Small intestine (tissue), 7 donors: ENCODE data around the gene SYNE2. TPM values are rescaled to one million over a fixed set of nuclear protein-coding genes. Genes with fewer than 3 reads are reported as not detected.
"Not testable (repeated sequence)": the region's sequence is repeated elsewhere in the genome, so short reads cannot be mapped to it uniquely, and the experiment has no call there.

ENCODE experiments used
- DNase-seq, 2 donors: peaks; one replicate each; pipeline versions ENCODE4 v3.0.0 to v3.0.0-alpha.2; 2013
- FAIRE-seq: peaks from 2 replicates; lab custom pipeline; 2012; peaks lifted over from hg19 to GRCh38; lab: Jason Lieb, UNC
- H3K27ac ChIP-seq, 3 donors: one replicate each; pipeline ENCODE4 v1.5.1; 2013; ENCODE audit warnings: low read length in 2 of 3, mild to moderate bottlenecking in 2 of 3, control low read depth in 1 of 3, inconsistent platforms in 1 of 3, low read depth in 1 of 3, moderate library complexity in 1 of 3
- H3K27me3 ChIP-seq, 3 donors: one replicate each; pipeline ENCODE4 v1.6.1; 2013; ENCODE audit warnings: low read length in 3 of 3, inconsistent platforms in 1 of 3; ENCODE audit not compliant: control insufficient read depth in 3 of 3, insufficient read depth in 3 of 3
- H3K36me3 ChIP-seq, 3 donors: one replicate each; pipeline ENCODE4 v1.6.1; 2013; ENCODE audit warnings: low read length in 3 of 3, inconsistent platforms in 1 of 3, low read depth in 1 of 3, mild to moderate bottlenecking in 1 of 3, moderate library complexity in 1 of 3; ENCODE audit not compliant: control insufficient read depth in 3 of 3, insufficient read depth in 2 of 3
- H3K4me1 ChIP-seq, 3 donors: one replicate each; pipeline ENCODE4 v1.6.1; 2013; ENCODE audit warnings: low read length in 2 of 3, inconsistent platforms in 1 of 3, low read depth in 1 of 3, mild to moderate bottlenecking in 1 of 3, moderate library complexity in 1 of 3; ENCODE audit not compliant: control insufficient read depth in 3 of 3, insufficient read depth in 2 of 3
- H3K4me3 ChIP-seq, 3 donors: one replicate each; pipeline ENCODE4 v1.5.1; 2013; ENCODE audit warnings: low read length in 3 of 3, control low read depth in 1 of 3, inconsistent platforms in 1 of 3, low read depth in 1 of 3, mild to moderate bottlenecking in 1 of 3, moderate library complexity in 1 of 3
- H3K9me3 ChIP-seq, 2 donors: one replicate each; pipeline ENCODE4 v1.6.1; 2013; ENCODE audit warnings: low read depth in 1 of 2, low read length in 1 of 2; ENCODE audit not compliant: control insufficient read depth in 2 of 2, insufficient read depth in 1 of 2
- WGBS, 3 donors: extraction: QIAGEN DNeasy Blood & Tissue Kit; methylation state at CpG; one replicate each; pipeline ENCODE4 v1.1.7; 2013; 5-methylcytosine and 5-hydroxymethylcytosine counted together
- polyA plus RNA-seq, 4 donors: library from polyadenylated mRNA; stranded (reverse) in 3 of 4; unstranded in 1 of 4; fragments of 200-250 nt in 3 of 4; fragments of 120-200 nt in 1 of 4; gene quantifications; one replicate each; pipeline versions ENCODE4 v1.2.1 to v1.2.3, GENCODE V29; 2013
- donor health status: healthy with polysubstance abuse.
- donor health status: control.
- donor health status: control.
- donor health status: Bipolar disorder and iron deficiency.
- donor health status: healthy.

The SYNE2 gene
- polyA plus RNA-seq, 4 donors, result 13.8 to 47.4 (median 32.9) TPM

DNA sequence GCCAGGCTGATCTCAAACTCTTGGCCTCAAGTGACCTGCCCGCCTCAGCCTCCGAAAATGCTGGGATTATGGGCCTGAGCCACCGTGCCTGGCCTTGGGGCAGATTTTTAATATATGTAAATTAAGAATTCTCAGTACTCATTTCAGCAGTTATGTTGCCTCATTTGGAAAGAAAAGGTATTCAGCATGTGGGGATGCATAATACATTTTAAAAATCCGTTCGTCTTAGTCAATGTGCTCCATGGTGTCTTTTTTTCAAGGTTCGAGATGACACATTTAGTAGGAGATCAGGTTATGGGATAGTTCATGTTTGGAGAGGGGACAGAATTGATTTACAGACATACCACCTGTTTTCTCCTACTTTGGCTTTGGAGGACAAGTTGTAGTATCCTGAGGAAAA lies 10.2 kb downstream of the SYNE2 start:
- H3K27ac ChIP-seq, result no peak overlapping the region
- H3K36me3 ChIP-seq, result peaks cover 0 to 3% (median 0%) of the 10 kb centered on the region in 3 donors
- DNase-seq (no peak), FAIRE-seq (no peak)
- H3K4me3 ChIP-seq, result no peak overlapping the region
- H3K9me3 ChIP-seq, result no peaks in the 10 kb centered on the region
- no peaks in the 10 kb centered on the region for H3K27me3 ChIP-seq
- peaks cover 0 to 10% (median 0%) of the 10 kb centered on the region in 3 donors for H3K4me1 ChIP-seq
- 89 to 94% (median 91%) methylated on average over 6 of the region's 6 CpGs for WGBS, 3 donors

DNA sequence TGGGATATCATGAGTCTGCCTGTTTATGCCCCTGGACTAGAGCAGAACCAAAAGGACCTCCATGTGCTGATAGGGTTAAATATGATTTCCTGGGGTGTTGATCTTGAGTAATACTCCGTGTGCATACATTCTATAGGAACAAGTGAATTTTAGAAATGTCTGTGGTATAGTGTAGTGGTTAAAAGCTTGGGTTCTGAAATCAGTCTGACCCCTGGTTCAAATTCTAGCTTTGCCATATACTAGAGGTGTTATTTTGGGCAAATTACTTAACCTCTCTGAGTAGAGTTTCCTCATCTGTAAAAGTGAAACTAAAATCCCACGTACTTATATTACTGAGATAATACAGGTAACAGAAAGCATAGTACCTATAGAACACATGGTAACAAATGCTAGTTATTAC lies 12.0 kb downstream of the SYNE2 start:
- H3K27me3 ChIP-seq, H3K9me3 ChIP-seq, H3K36me3 ChIP-seq, DNase-seq: not testable (repeated sequence)
- WGBS, 3 donors, result 0 to 6% (median 0%) methylated on average over 1 of the region's 2 CpGs
- peak; percentile 98 for FAIRE-seq
- peaks cover 0 to 17% (median 6%) of the 10 kb centered on the region in 3 donors for H3K4me1 ChIP-seq
- peak overlapping the region; percentile 45 to 85 (median 78) for H3K27ac ChIP-seq
- peak overlapping the region in 1 of 3 donors; percentile 20 for H3K4me3 ChIP-seq

DNA sequence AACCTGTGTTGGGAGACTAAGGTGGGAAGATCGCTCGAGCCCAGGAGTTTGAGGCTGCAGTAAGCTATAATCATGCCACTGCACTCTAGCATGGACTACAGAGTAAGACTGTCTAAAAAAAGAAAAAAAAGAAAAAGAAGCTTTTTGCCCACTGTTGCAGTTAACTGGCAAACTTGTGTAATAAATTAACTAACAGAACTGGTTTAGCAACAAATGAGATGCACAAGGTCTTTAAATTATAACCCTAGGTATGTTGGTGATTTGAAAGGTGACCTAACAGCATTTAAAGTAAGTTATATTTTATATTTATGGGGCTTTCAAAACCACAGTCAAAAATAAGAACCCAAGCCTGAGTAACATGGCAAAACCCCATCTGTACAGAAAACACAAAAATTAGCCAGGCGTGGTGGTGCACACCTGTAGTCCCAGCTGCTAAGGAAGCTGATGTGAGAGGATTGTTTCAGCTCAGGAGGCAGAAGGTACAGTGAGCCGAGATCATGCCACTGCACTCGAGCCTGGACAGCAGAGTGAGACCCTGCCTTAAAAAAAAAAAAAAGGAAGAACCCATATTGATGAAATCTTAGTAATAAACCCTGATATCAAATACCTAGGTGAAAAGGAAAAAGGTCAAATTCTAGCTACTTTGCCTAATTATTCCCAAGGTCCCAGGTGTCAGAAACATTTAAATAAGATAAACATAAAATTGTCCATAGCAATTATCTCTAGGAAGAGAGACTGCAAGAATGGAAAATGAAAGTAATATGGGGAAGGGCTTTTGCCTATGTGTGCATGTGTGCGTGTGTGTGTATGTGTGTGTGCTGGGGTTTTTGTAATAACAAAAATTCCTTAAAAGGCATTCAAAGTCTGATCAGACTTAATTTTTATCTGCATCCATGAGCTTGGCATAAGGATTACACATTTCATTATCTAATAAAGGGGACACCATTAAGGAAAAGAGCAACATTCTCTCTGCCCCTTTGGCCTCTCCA lies 15.4 kb downstream of the SYNE2 start:
- DNase-seq, result peak; percentile 56 to 58
- H3K4me3 ChIP-seq, result peak overlapping the region in 1 of 3 donors; percentile 5
- H3K27ac ChIP-seq, result peak overlapping the region in 2 of 3 donors; percentile 53 to 66

DNA sequence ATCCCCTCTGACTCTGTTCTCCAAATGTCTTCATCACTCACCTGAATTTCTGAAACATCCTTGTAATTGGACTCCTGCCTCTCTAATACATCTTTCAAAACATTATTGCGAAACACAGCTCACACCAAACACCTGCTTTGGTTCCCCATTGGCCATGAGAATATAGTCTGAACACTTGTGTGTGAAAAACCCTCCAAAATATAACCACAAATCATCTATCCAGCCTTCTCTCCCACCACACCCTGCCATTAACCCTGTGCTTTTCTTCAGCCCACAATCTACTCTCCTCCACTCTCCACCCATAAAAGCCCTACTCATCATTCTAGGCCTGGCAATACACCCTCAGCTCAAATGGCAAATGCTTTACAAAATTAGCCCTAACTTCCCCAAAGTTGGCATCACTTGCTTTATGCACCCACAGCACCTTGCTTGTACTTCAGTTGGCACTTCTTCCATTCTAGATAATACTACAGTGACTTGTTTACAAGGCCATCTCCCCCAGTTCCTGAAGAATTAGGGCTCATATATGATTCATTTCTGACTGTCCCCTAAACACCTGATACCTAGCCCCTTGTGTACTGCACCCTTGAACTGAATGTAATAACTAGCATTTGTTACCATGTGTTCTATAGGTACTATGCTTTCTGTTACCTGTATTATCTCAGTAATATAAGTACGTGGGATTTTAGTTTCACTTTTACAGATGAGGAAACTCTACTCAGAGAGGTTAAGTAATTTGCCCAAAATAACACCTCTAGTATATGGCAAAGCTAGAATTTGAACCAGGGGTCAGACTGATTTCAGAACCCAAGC lies 17.3 kb downstream of the SYNE2 start:
- H3K9me3 ChIP-seq, H3K4me3 ChIP-seq, DNase-seq, H3K36me3 ChIP-seq, H3K27me3 ChIP-seq: not testable (repeated sequence)
- H3K4me1 ChIP-seq, result peaks cover 1 to 18% (median 14%) of the 10 kb centered on the region in 3 donors
- peak overlapping the region in 2 of 3 donors; percentile 32 to 78 for H3K27ac ChIP-seq
- peak; percentile 90 for FAIRE-seq
- WGBS, 3 donors, result 88 to 95% (median 90%) methylated on average over 1 of the region's 2 CpGs

More for the DNA sequence above, 15.4 kb downstream of the SYNE2 start:
- H3K27me3 ChIP-seq, result no peaks in the 10 kb centered on the region
- WGBS, 3 donors, result 43 to 67% (median 44%) methylated on average over 6 of the region's 6 CpGs
- H3K36me3 ChIP-seq, result no peaks in the 10 kb centered on the region
- FAIRE-seq, result no peak
- H3K9me3 ChIP-seq, result no peaks in the 10 kb centered on the region
- peaks cover 1 to 14% (median 6%) of the 10 kb centered on the region in 3 donors for H3K4me1 ChIP-seq

DNA sequence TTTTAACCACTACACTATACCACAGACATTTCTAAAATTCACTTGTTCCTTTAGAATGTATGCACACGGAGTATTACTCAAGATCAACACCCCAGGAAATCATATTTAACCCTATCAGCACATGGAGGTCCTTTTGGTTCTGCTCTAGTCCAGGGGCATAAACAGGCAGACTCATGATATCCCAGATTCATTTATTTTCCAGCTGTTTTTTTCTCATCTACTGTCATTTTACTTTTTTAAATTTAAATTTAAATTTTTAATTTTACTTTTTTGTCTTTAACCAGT lies 17.9 kb downstream of the SYNE2 start:
- H3K27ac ChIP-seq, H3K36me3 ChIP-seq, FAIRE-seq, DNase-seq, H3K27me3 ChIP-seq, H3K4me3 ChIP-seq, H3K9me3 ChIP-seq: not testable (repeated sequence)
- H3K4me1 ChIP-seq, result peaks cover 1 to 21% (median 14%) of the 10 kb centered on the region in 3 donors
- 0 to 3% (median 0%) methylated on average over 1 of the region's 1 CpG for WGBS, 3 donors

DNA sequence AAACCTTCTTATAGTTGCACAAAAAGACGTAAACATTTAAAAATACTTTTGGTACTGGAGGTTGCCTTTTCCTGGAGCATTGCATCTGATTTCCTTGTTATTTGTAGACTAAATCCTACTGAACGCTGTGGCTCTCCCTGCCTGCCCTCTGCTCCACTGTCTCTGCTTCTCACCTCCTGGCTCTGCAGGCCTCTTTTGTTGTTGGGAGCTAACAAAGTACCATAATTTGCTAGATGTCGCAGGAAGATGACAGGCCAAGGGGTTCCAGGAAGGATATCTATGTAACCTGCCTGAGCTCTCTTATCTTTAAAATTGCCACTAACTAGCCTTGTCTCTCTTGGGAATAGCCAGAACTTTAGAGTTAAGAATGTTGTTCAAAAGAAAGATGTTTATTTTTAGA lies 21.4 kb downstream of the SYNE2 start:
- Histone ChIP-seq H3K4me3 (no peak overlapping the region), H3K27ac (peak overlapping the region in 1 of 3 donors; percentile 72)
- 67 to 81% (median 81%) methylated on average over 3 of the region's 3 CpGs for WGBS, 3 donors

DNA sequence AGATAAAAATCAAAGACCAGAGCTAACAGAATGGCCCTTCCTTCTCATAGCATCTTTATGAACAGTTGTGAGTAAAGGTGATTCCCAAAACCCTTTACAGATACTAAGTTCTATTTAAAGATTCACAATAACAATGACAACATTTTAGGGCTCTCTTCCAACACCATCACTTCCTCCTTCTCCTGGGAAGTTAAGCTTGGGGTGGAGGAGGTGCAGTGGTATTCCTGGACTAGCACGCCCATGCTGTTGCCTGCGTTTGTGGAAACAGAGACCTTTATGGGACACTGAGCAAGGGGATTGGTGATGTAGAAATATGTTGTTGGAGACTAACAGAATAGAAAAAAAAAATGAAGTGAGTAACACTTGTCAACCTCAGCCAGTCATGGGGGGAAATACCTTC lies 22.5 kb downstream of the SYNE2 start:
- Histone ChIP-seq H3K27ac (peak overlapping the region in 1 of 3 donors; percentile 15), H3K27me3 (no peaks in the 10 kb centered on the region), H3K4me3 (no peak overlapping the region), H3K36me3 (peaks cover 0 to 8% (median 0%) of the 10 kb centered on the region in 3 donors), H3K4me1 (peaks cover 0 to 12% (median 8%) of the 10 kb centered on the region in 3 donors), H3K9me3 (no peaks in the 10 kb centered on the region)
- WGBS, 3 donors, result 55 to 73% (median 58%) methylated on average over 2 of the region's 2 CpGs
- no peak for FAIRE-seq
- no peak for DNase-seq

More for the DNA sequence above, 21.4 kb downstream of the SYNE2 start:
- H3K27me3 ChIP-seq, result no peaks in the 10 kb centered on the region
- peaks cover 1 to 17% (median 11%) of the 10 kb centered on the region in 3 donors for H3K4me1 ChIP-seq
- H3K9me3 ChIP-seq, result no peaks in the 10 kb centered on the region
- peaks cover 0 to 6% (median 0%) of the 10 kb centered on the region in 3 donors for H3K36me3 ChIP-seq
- FAIRE-seq, result no peak
- DNase-seq, result no peak

DNA sequence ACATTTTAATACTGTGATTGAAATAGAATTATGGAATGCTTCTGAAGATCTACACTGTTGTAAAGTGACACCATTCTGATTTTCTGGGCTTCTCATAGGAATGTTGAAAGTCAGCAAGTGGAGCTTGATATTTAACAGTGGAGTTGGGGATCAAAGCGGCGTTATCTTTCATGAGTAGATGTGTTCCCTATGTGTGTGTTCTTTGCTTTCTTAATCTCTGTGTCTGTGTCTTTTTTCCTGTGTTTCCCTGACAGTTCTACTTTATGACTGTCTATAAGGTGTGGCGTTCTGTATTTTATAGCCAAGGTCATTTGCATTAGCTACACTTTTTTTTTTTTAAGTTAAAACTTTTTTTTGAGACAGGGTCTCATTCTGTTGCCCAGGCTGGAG lies 24.7 kb downstream of the SYNE2 start:
- no peak overlapping the region for H3K27ac ChIP-seq
- peak in 1 of 2 donors; percentile 46 for DNase-seq

More for the DNA sequence above, 24.7 kb downstream of the SYNE2 start:
- 24 to 64% (median 55%) methylated on average over 3 of the region's 3 CpGs for WGBS, 3 donors
- Histone ChIP-seq H3K4me1 (peaks cover 0 to 12% (median 8%) of the 10 kb centered on the region in 3 donors), H3K4me3 (no peak overlapping the region), H3K27me3 (no peaks in the 10 kb centered on the region), H3K36me3 (peaks cover 0 to 17% (median 0%) of the 10 kb centered on the region in 3 donors), H3K9me3 (no peaks in the 10 kb centered on the region)
- FAIRE-seq, result no peak
